ENCODE results near the gene QPCTL.
A peak's percentile ranks its signal among the peaks of the same experiment; 100 is the strongest.

QPCTL gene

GRCh38 chr19:45692187-45693105 lies at the start of gene QPCTL:
Gene QPCTL, plus strand, starts transcription at chr19:45692666. Its CDS starts 38 bp downstream, at chr19:45692704.
- Mint-ChIP-seq H3K27ac (peak within 1 kb of the TSS; percentile 98), H3K36me3 (ENCODE audit: low read depth) (peaks cover 36% of the 10 kb centered on the region), H3K9me3 (no peaks in the 10 kb centered on the region), H3K4me3 (peak within 1 kb of the TSS; percentile 95), H3K27me3 (ENCODE audit: low read depth, poor library complexity) (peaks cover 3% of the 10 kb centered on the region), H3K4me1 (peaks cover 23% of the 10 kb centered on the region)
- peak; percentile 93 for DNase-seq
- no peak for TF ChIP-seq CTCF (IDR thresholded peaks at IDR 0.05)

- H3K4me3 Mint-ChIP-seq = peak overlapping the region; percentile 87
These were observed 49.2 kb upstream of the QPCTL start for GRCh38 chr19:45643024-45643926.

GRCh38 chr19:45643927-45644771 lies 48.3 kb upstream of the QPCTL start:
- H3K9me3 Mint-ChIP-seq = peaks cover 13% of the 10 kb centered on the region
- no peak for DNase-seq

More at GRCh38 chr19:45643024-45643926, 49.2 kb upstream of the QPCTL start:
- TF ChIP-seq CTCF (IDR thresholded peaks at IDR 0.05) = peak; percentile 98
- peak; percentile 96 for DNase-seq
- Mint-ChIP-seq H3K4me1 (peaks cover 38% of the 10 kb centered on the region), H3K27me3 (ENCODE audit: low read depth, poor library complexity) (peaks cover 33% of the 10 kb centered on the region), H3K27ac (no peak overlapping the region), H3K36me3 (ENCODE audit: low read depth) (peaks cover 4% of the 10 kb centered on the region), H3K9me3 (peaks cover 11% of the 10 kb centered on the region)

GRCh38 chr19:45645068-45645630 lies 47.3 kb upstream of the QPCTL start:
- peaks cover 35% of the 10 kb centered on the region for H3K27me3 Mint-ChIP-seq (ENCODE audit: low read depth, poor library complexity)
- no peak overlapping the region for H3K27ac Mint-ChIP-seq
- H3K4me3 Mint-ChIP-seq = peak overlapping the region; percentile 76
- TF ChIP-seq CTCF (IDR thresholded peaks at IDR 0.05) = no peak
- peaks cover 4% of the 10 kb centered on the region for H3K36me3 Mint-ChIP-seq (ENCODE audit: low read depth)
- H3K9me3 Mint-ChIP-seq = peaks cover 16% of the 10 kb centered on the region
- DNase-seq = no peak
- peaks cover 30% of the 10 kb centered on the region for H3K4me1 Mint-ChIP-seq

More at GRCh38 chr19:45643927-45644771, 48.3 kb upstream of the QPCTL start:
- H3K27me3 Mint-ChIP-seq (ENCODE audit: low read depth, poor library complexity) = peaks cover 33% of the 10 kb centered on the region
- H3K4me1 Mint-ChIP-seq = peaks cover 30% of the 10 kb centered on the region
- TF ChIP-seq CTCF (IDR thresholded peaks at IDR 0.05) = no peak
- H3K27ac Mint-ChIP-seq = no peak overlapping the region
- peak overlapping the region; percentile 87 for H3K4me3 Mint-ChIP-seq
- H3K36me3 Mint-ChIP-seq (ENCODE audit: low read depth) = peaks cover 4% of the 10 kb centered on the region
